GM13977 (cell line): ENCODE data around the gene KAT7.

Experiments used
- DNase-seq: peaks from one replicate; pipeline ENCODE4 v3.0.0; 2012; ENCODE audit warnings: low spot score
- CTCF ChIP-seq: IDR thresholded peaks from 2 replicates; pipeline ENCODE4 v1.5.1; 2012; ENCODE audit warnings: mild to moderate bottlenecking, control low read depth; ENCODE audit not compliant: insufficient read depth; ENCODE audit errors: extremely low read depth, missing control alignments
- in situ Hi-C: fragments of 300-500 bp; cut with MboI; formaldehyde crosslinking; loops from one replicate; pipeline ENCODE4 v1.12.0; 2022; ENCODE audit warnings: low sequenced_read_pairs, low pct_unique_long_range_greater_than_20kb, mixed read lengths, inconsistent platforms; ENCODE audit not compliant: unreplicated experiment

KAT7 gene

DNA sequence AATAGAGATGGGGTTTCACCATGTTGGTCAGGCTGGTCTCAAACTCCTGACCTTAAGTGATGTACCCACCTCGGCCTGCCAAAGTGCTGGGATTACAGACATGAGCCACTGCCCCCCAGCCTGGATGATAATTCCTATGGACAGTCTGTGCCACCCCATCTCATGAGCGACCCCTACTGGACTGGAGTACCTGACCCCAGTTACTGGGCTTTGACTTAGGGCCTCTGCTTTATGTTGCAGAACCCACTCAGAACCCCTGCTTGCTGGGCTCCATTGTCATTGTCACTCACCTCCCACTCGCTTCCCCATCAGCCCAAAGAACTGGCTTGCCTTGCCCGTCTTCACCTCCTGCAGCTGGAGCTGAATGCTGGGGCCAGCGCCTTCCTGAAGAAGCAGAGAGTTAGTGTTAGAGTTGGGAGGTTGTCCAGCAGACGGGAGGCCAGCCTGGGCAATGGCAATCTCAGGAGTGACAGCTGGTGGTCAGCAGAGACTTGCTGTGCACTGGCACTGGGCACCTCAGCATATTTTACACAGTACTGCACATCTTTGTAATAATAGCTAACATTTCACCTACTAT is 55.4 kb downstream of the KAT7 start:
- TF ChIP-seq CTCF = peak; percentile 51
- in situ Hi-C loops = loop anchor here (25.0 kb wide), 1 partner anchor 282 kb away; no protein-coding TSS in a partner anchor
- no peak for DNase-seq

DNA sequence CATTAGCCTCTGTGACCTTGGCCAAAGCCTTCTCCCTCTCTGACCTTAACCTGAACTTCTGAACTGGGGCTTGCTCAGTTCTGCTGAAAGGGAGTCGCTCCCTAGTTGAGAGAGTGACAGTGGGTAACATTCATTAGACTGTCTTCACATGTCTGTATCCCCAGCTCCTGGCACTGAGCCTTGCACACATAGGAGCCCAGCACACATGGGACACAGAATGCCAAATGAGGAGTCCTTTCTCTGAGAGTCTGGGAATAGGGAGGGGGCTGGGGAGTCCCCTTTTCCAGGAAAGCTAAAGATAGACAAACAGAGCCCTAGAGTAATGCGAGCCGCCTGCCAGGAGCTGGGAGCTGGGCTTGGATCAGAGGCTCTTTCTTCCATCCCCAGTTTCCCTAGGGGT is 56.8 kb downstream of the KAT7 start:
- TF ChIP-seq CTCF = no peak
- DNase-seq = no peak
- in situ Hi-C loops = loop anchor here (25.0 kb wide), 1 partner anchor 283 kb away; no protein-coding TSS in a partner anchor

DNA sequence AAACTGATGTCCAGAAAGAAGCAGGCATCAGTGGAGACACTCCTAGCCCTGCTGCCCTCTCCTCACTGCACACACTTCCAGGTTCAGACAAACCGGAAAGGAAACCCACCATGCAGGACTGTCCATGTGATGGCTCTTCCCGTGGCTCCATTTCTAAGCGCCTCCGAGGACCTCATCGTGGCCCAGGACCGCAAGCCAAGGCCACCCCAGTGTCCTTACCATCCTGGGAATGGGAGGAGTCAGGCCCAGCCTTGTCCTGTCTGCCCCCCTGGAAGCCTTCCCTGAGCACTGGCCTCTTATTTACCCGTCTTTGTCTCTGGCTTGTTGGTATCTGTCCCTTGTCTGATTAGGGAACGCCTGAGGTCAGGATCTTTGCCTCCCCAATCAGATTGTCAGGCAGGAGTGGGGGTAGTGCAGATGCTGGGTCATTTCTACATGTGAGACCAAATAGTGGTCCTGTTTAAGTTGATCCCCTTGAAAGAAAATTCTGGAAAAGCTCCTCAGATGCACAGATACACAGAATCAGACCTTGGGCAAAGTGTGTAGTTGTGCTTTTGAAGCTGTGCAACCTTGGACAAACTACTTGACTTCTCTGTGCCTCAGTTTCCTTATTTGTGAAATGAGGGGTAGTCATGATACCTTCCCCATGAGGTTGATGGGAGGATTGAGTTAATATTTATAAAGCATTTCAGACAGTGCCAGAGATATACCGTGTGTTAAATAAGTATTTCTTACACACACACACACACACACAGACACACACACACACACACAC is 58.6 kb downstream of the KAT7 start:
- DNase-seq = no peak
- no peak for TF ChIP-seq CTCF
- in situ Hi-C loops = loop anchor here (25.0 kb wide), 1 partner anchor 285 kb away; no protein-coding TSS in a partner anchor

GRCh38 chr17:49848019-49848473 is 59.6 kb downstream of the KAT7 start, which contains the start of gene TAC4:
Gene TAC4 (minus strand): TSS chr17:49848069. CDS start chr17:49848017, 52 bp downstream.
- DNase-seq = no peak
- in situ Hi-C loops = loop anchor here (25.0 kb wide), 1 partner anchor 286 kb away; no protein-coding TSS in a partner anchor
- no peak for TF ChIP-seq CTCF

GRCh38 chr17:49848739-49849138 is 60.3 kb downstream of the KAT7 start:
- TF ChIP-seq CTCF = no peak
- in situ Hi-C loops = loop anchor here (25.0 kb wide), 1 partner anchor 286 kb away; no protein-coding TSS in a partner anchor
- no peak for DNase-seq

DNA sequence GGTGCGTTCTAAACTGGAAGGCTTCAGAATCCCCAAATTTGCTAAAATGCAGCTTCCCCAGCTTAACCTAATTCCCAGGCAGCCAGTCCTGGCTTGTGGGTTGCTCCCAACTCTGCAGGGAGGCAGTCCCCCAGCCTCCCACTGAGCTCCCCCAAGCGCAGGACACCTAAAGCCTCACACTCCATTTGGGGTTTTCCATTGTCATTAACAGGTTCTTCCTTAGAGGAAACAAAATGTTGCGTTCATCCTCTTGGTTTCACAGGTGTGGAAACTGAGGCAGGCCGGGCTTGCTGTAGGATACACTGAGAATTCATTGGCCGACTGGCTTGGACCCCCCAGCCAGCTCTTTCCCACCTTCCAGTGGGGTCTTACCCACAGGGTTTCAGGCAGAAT is 61.7 kb downstream of the KAT7 start:
- DNase-seq = no peak
- in situ Hi-C loops = no loop called here
- TF ChIP-seq CTCF = no peak
